HT1080 (cell line): Measurements from ENCODE around the gene CFAP119. TPM values are rescaled to one million over a fixed set of nuclear protein-coding genes. Genes with fewer than 3 reads are reported as not detected.
"Not testable (repeated sequence)": the region's sequence is repeated elsewhere in the genome, so short reads cannot be mapped to it uniquely, and the experiment has no call there.

ENCODE experiments used
- DNase-seq: peaks from one replicate; pipeline ENCODE4 v3.0.0-alpha.2; 2015; ENCODE audit warnings: low read depth
- polyA plus RNA-seq, 2 experiments: library from polyadenylated mRNA; depleted of rRNA; stranded (reverse); fragments of >200 nt; gene quantifications; 2 replicates each; pipeline ENCODE4 v1.2.3, GENCODE V29; 2015
- total RNA-seq: library from RNA; depleted of rRNA; stranded (reverse); fragments of >200 nt; shearing (Covaris generic); gene quantifications from 2 replicates; pipeline ENCODE4 v1.2.3, GENCODE V29; 2014; rRNA removed

CFAP119 gene
- 5.7 and 5.9 TPM in 2 replicates for total RNA-seq
- 1.6 and 2.7 TPM in 2 replicates for polyA plus RNA-seq (2015; cell fraction: cytosol; rRNA removed)
- polyA plus RNA-seq (2015; cell fraction: nucleus; rRNA removed): 21.8 and 24.7 TPM in 2 replicates

DNA sequence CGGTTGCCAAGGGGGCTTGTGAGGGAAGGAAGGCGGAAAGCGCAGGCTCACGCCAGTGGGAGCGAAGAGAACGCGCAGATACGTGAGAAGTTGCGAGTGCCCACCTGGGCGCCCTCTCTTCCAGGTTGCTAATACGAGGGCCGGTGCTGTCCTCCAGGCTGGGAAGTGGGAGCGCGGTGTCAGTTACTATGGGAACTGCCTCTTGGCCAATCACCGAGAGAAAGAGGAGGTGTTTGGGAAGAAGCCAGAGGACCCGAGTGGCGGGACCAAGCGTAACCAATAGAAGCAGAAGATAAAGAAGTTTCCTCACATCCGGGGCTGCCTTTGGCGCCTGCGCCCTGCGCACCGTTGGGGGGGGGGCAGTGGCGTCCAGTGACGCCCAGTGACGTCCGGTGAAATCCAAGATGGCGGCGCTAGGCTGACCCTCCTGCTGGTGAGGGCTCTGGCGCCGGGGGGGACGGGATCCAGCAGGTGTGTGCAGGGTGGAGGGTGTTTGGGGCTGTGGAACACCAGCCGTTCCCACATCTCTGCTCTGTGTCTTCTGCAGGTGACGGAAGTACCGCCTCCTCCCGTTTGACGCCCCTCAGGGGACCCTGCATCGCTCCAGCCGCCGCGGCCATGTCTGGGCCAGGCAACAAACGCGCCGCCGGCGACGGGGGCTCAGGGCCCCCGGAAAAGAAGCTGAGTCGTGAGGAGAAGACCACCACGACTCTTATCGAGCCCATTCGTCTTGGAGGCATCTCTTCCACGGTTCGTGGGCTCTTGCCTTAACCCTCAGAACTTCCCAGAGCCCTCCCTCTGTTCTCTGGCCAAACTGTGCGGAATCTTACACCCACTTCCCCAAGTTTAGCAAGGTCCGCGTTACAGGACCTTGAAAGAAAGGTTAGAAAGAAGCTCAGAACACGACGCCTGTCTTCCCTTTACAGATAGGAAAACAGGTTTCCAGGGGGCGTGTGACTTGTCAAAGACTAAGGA, at the start of gene CFAP119, which contains the start of gene RNF40:
Gene CFAP119 (minus strand): TSS at position 135 of the 975 bp plus-strand sequence. CDS start 314 bp downstream, outside the sequence.
Gene RNF40 (plus strand): TSS at position 395 of the 975 bp plus-strand sequence. CDS start 224 bp downstream, at position 619.
- DNase-seq: peak; percentile 99

DNA sequence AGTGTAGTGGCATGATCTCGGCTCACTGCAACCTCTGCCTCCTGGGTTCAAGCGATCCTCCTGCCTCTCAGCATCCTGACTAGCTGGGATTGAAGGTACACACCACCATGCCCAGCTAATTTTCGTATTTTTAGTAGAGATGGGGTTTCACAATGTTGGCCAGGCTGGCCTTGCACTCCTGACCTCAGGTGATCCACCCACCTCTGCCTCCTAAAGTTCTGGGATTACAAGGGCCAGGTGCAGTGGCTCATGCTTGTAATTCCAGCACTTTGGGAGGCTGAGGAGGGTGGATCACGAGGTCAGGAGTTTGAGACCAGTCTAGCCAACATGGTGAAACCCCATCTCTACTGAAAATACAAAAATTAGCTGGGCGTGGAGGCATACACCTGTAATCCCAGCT, 47.8 kb upstream of the CFAP119 start:
- not testable (repeated sequence) for DNase-seq

DNA sequence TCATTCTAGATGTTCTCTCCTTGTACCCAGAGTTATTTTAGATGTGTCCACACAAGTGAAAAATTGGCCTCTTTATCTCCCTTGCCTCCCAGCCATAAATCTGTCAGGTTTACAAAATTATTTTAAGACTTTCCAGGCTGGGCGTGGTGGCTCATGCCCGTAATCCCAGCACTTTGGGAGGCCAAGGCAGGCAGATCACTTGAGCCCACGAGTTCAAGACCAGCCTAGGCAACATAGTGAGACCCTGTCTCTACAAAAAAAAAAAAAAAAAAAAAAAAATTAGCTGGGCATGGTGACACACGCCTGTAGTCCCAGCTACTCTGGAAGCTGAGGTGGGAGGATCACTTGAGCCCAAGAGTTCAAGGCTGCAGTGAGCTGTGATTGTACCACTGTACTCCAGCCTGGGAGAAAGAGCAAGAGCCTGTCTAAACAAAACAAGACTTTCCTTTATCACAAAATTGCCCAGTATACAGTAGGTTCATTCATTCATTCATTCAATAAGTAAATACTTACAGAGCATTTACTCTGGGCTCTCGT, 47.1 kb upstream of the CFAP119 start:
- not testable (repeated sequence) for DNase-seq

DNA sequence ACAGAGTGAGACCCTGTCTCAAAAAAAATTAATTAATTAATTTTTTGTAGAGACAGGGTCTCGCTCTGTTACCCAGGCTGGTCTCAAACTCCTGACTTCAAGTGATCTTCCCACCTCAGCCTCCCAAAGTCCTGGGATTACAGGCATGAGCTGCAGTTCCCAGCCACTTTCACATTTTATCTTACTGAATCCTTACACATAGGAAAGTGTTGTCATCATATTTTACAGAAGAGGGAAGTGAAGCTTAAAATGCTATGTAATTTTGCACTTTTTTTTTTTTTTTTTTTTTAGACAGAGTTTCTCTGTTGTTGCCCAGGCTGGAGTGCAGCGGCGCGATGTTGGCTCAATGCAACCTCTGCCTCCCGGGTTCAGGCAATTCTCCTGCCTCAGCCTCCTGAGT, 46.3 kb upstream of the CFAP119 start:
- DNase-seq: no peak

DNA sequence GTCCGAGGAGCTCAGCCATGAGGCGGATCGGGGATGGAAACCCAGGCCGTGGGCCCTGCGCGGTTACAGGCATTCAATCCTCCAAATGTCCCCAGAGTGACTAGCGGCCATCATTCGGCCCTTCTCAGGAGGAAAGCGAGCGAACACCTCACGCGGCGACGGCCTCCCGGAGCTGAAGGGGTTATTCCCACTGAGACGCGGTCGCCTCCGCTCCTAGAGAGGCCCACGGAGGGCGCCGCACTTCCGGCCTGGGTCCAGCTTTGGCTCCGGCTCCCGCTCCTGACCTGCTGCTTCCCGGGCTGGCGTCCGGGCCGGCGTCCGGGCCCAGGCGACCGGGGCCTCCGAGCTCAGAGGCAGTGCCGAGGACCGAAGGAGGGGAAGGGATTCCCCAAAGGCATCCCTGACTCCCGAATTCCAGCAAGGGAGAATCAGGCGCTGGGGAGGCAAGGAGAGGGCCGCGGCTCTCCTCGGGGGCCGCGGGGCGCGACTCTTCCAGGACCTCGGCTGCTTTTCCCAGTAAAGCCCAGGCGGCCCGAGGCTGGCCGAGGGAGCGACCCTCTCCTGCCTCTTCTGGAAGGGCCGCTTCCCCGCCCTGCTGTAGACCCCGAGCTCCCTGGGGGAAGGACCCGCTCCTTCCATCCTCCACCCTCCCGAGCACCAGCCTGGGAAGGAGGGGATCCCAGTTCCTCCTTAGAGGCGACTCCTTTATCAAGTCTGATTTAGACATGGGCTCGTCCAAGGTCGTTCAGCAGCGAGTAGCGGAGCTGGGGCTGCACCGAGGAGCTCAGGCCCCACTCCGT, 43.7 kb upstream of the CFAP119 start:
- DNase-seq: peak; percentile 68

DNA sequence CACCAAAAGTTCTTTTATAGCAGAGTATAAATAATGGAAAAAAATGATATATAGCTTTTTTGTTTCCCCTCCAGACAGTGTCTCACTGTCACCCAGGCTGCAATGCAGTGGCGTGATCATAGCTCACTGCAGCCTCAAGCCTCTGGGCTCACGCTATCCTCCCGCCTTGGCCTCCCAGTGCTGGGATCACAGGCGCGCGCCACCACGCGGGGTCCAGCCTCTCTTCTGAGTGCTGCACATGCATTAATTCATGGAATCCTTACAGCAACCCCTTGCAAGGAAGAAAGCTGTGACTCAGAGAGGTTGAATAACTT, 43.2 kb upstream of the CFAP119 start:
- no peak for DNase-seq

DNA sequence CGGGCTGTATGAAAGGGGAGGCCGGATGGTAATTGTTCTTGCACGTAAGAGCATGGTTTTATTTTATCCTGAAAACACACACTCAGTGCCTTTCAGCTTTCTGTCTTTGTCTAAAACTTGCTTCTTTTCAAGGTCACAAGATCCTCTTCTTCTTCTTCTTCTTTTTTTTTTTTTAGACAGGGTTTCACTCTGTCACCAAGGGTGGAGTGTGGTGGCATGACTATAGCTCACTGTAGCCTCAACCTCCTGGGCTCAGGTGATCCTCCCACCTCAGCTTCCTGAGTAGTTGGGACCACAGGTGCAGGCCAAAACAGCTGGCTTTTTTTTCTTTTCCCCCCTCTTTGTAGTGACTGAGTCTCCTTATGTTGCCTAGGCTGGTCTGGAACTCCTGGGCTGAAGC, 41.1 kb upstream of the CFAP119 start:
- no peak for DNase-seq

DNA sequence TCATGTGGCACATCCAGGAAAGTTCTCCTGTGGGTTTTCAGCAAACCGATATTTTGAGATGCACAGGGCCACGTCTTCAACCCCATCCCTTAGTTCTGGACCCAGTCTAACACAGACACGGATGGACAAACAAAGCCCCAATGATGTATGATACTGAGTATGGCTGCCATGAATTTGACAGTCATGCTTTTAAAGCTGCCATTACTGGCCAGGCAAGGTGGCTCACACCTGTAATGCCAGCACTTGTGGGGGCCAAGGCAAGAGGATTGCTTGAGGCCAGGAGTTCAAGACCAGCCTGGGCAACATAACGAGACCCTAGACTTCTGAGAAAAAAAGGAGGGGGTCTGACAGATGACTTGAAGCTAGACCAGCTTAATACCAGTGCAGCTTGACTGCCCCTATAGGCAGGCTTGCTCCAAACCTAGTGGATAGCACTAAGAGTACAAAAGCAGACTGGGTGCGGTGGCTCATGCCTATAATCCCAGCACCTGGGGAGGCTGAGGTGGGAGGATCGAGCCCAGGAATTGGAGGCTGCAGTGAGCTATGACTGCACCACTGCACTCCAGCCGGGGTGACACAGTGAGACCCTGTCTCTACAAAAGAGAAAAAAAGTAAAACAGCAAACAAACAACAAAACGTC, 35.9 kb upstream of the CFAP119 start:
- DNase-seq: no peak

DNA sequence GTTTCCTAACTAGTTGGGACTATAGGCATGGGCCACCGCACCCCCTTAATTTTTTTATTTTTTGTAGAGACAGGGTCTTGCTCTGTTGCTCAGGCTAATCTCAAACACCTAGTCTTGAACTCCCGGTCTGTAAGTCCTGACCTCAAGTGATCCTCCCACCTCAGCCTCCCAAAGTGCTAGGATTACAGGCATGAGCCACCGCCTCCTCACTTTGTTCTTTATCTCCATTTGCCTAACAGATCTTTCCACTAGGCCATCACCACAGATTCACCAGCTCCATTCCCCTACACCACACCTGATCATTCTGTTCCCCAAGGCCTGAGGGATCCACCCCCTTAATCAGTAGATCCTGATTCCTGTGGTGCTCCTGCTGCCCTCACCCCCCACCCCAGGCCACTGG, 32.8 kb upstream of the CFAP119 start:
- no peak for DNase-seq

DNA sequence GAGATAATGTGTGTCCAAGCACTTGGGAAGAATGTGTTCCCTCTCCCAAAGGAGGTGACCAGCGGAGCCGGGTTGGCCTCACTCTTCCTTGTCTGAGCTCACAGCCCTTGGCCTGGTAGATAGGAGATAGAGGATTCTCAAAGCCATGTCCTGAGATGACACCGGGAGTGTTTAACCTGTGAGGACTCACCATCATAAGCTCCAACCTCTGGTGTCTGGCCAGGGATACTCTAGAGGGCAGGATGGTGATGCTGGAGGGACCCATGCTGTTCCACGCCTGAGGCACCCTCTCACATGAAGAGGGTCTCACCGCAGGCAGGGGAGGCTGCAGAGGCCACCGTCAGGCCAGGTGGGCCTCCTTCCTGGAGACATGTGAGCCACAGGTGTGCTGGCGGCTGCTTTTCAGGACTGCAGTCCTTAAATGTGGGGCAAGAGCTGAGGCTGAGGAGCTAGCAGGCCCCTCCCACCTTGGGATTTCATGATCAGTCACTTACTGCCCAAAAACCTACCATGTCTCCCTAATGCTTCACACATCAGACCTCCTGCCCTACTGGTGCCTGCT, 31.7 kb upstream of the CFAP119 start:
- no peak for DNase-seq

DNA sequence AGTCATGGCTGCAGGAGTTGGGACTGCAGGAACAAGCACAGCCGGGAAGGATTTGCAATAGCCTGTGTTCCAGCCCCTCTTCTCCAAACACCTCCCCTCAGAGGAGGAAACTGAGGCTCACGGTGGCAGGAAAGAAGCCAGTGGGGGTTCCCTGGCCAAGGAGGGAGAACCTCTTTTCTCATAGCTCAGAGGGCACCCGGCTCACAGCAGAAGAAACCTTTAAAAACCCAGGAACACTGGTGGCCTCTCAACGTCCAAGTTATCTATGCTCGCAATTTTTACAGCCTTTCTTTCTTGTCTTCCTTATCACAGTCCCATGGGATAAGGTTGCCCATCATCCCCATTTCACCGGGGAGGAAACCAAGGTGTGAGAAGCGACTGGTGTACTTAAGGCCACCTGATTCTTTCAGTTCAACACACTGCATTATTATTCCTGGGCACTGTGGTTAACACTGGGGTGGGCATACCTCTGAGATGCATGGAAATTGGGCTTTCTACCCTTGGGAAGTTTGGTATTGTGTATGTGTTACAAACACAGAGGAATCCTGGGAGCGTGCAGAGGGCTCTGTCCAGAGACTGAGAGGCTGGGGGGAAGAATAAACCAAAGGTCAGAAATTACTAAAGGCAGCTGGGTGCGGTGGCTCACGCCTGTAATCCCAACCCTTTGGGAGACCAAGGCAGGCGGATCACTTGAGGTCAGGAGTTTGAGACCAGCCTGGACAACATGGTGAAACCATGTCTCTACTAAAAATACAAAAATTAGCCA, 25.9 kb upstream of the CFAP119 start:
- no peak for DNase-seq

DNA sequence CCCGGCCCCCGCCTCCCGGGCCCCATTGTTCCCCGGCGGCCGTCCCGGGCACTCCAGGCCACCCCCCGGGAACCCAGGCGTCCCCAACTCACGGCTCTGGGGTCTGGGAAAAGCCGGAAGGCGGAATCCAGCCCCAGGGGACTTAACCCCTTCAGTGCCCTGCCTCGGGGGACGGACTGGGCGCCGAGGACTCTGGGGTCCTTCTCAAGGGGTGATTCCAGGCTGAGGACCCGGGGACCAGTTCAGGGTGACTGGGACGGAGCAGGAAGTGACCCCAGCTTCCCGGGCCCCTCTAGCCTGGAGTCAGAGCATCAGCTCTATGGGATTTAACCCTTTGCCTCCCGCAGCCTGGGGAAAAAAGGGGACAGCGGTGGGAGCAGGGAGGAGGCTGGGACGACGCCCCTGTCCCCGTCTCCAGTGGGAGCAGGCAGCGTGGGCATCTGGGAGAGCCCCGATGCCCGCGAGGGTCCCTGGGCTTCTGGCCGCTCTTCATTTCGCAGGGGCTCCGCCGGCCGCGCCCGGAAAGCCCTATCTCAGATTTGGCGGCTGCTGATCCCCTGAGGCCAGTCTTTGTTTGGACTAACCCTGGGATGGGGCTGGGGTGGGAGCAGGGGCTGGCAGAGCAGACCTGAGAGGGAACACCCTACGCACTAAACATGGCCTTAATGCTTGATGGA, 25.2 kb upstream of the CFAP119 start, which contains the start of gene ZNF629:
Gene ZNF629 (minus strand): TSS at position 270 of the 677 bp plus-strand sequence. CDS start 2,723 bp downstream, outside the sequence.
- no peak for DNase-seq

DNA sequence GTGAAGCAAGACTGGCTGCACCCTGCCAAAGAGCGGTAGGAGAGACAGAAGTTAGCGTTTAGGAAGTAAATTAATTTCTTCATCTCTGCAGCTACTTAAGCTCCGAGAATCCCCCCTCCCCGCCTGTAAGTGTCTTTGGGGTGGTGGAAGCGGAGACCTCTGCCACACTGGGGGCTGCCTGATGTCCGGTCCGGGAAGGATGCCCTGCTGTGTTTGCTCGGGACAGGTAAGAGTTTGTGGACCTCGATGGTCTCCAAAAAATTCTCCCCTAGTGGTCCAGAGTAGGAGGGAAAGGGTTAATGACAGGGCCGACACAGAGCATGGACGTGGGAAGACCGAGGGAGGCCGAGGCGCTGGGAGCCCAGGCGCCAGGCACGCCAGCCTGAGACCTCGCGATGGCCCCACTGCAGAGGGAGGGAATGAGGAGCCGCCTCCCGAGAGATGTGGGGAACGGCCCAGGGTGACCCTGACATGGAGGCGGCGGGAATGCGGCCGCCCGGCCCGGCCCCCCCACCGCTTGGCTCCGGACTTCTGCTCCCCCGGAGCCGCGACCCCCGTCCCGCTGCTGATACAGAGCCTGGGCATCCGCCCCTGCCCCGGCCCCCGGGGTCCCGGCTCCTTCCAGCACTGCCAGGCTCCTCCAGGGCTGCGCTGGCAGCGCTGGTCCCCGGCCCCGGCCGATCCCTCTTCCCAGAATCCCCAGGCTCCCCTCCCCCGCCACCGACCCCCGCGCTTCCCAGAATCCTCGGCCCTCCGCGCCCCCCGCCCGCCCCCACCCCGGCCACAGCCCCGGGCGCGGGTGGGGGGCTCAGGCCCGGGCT, 24.5 kb upstream of the CFAP119 start:
- DNase-seq: no peak

DNA sequence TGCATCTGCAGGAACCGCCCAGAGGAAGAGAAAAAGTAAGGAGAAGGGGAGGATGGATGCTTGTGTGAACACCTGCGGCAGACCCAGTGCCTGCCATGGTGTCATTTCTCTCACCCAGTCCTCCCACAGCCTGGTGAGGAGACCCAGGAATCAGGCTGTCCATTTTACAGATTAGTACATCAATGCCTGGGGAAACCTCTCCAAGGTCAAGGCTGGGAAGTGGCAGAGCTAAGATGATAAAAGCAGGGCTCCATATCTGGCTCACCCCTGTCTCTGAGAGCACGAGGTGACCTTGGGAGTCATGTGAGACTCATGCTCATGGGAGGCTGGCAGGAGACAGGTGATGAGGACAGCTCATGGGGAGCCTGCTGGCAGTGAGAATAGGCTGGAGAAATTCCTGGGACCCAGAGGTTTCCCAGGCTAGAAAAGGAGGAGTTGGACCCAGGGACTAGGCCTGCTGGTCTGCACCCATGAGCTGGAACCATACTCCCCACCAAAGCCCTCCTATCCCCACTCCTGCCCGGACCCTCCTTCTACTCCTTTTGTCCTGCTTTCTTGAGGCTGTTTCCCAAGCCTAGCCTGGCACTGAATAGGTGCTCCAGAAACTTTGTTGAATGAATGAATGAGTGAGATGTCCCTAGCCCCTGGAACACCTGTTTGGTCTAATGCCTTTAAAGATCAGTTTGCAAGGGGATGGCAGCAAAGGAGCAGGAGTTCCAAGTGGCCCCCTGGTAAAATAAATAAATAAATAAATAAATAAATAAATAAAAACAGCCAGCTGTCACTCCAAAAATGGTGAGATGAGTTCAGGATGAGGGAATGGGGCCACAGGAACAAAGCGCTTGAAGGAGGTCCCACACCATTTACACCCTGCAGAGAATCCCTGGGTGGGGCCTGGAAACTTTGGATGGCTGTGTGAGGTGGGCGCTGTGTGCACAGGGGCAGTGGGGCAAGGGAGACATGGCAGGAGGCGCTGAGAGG, 23.6 kb upstream of the CFAP119 start:
- DNase-seq: no peak

DNA sequence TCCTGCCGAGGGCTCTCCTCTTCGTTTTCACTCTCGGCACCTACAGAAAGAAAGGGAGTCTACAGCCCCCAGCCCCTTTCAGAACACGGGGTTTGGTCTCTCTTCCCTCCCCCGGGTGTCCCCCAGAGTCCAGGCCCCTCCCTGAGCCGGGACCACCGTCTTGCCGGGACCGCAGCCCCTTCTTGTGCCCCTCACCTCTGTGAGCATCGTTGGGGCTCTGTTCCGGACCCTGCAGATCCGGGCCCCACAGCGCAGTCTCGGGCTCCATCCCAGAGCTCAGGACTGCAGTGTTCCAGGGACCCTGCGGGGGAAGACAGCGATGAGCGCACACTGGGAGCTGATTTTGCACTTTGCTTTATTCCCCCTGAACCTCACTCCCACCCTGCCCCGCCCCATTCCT, 22.4 kb upstream of the CFAP119 start:
- no peak for DNase-seq

DNA sequence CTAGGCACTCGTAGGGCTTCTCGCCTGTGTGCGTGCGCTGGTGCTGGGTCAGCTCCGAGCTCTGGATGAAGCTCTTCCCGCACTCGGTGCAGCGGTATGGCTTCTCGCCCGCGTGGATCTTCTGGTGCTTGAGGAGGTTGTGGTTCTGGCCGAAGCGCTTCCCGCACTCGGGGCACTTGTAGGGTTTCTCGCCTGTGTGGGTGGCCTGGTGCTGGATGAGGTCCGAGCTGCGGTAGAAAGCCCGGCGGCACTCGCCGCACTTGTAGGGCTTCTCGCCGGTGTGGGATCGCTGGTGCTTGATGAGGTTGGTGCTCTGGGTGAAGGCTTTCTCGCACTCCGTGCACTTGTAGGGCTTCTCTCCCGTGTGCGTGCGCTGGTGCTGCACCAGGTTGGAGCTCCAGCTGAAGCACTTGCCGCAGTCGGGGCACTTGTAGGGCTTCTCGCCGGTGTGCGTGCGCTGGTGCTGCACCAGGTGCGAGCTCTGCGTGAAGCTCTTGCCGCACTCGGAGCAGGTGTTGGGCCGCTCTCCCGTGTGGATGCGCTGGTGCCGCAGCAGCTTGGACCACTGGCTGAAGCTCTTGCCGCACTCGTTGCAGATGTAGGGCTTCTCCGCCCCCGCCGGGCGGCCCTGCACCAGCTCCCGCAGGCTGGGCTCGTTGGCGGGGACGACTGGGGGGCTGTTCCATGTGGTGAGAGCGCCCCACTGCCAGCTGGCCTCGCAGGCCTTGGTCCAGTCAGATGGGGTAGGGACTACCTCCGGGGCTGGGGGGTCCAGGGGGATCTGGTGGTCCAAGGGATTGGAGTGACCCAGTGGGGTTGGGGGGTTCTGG, 21.6 kb upstream of the CFAP119 start:
- no peak for DNase-seq
